PFSK-1 (cell line): Measurements from ENCODE around the gene PPP1R9A.

Experiments used
- FOXP2 ChIP-seq: optimal IDR thresholded peaks from 2 replicates; pipeline ENCODE3; 2011; ENCODE audit warnings: borderline replicate concordance, control low read depth, inconsistent platforms; ENCODE audit not compliant: insufficient read depth; ENCODE audit errors: extremely low read length, extremely low read depth
- POLR2AphosphoS5 ChIP-seq: IDR thresholded peaks from 2 replicates; pipeline ENCODE4 v1.6.1; 2012; ENCODE audit warnings: low read depth, mild to moderate bottlenecking, control low read depth, low read length, moderate library complexity
- SIN3A ChIP-seq: IDR thresholded peaks from 2 replicates; pipeline ENCODE4 v1.6.1; 2012; ENCODE audit warnings: mild to moderate bottlenecking, low read length, moderate library complexity, borderline replicate concordance; ENCODE audit not compliant: insufficient read depth
- TAF1 ChIP-seq: IDR thresholded peaks from 2 replicates; pipeline ENCODE4 v1.6.1; 2012; ENCODE audit warnings: low read length, control low read depth, borderline replicate concordance; ENCODE audit not compliant: insufficient read depth
- TF ChIP-seq, protein P1 (sequence below), 2 experiments: IDR thresholded peaks; 2 replicates each; pipeline versions ENCODE4 v1.6.1 to v1.8.0; 2011 to 2012; ENCODE audit warnings: low read depth in 2 of 2, low read length in 2 of 2, control low read depth in 1 of 2, inconsistent platforms in 1 of 2, mild to moderate bottlenecking in 1 of 2, moderate library complexity in 1 of 2; ENCODE audit not compliant: insufficient read depth in 1 of 2

PPP1R9A gene

DNA sequence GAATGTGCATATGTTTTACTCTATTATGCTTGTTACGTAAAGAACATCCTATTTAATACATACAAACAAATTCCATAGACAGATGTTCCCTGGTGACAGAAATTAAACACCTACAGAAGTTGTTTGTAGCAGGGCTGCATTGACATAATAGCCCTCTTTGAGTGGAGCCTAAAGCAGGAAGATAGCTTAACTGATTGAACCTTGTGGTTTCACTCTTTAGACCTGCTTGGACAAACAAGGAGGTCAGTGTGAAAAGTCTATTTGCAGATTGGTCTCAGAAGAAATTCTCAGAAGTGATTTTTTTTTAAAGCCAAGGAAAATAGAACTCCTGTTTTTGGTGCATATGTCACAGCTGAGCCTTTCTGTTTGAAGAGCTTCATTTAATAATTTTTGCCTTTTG, 121.3 kb downstream of the PPP1R9A start:
- no peak for TF ChIP-seq SIN3A
- no peak for TF ChIP-seq TAF1
- TF ChIP-seq FOXP2: no peak
- TF ChIP-seq POLR2AphosphoS5: no peak

DNA sequence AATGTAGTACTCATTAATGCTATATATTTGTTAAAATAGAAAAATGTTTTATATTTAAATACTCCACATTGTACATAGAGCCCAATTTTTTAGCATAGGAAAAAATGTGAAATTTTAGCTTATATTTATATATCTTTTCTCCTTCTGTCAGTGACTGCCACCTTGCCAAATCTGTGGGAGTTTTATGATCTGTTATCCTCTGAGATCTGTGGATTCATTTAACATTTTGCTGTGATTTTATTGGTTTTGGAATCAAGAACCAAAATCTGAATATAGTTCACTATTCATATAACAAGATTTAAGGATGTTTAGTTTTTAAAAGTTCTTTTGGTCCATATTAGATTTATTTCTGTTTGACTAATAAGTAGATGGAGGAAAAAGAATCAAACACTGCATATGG, 127.9 kb downstream of the PPP1R9A start:
- TF ChIP-seq FOXP2: no peak
- no peak for TF ChIP-seq TAF1
- TF ChIP-seq, protein P1, sequence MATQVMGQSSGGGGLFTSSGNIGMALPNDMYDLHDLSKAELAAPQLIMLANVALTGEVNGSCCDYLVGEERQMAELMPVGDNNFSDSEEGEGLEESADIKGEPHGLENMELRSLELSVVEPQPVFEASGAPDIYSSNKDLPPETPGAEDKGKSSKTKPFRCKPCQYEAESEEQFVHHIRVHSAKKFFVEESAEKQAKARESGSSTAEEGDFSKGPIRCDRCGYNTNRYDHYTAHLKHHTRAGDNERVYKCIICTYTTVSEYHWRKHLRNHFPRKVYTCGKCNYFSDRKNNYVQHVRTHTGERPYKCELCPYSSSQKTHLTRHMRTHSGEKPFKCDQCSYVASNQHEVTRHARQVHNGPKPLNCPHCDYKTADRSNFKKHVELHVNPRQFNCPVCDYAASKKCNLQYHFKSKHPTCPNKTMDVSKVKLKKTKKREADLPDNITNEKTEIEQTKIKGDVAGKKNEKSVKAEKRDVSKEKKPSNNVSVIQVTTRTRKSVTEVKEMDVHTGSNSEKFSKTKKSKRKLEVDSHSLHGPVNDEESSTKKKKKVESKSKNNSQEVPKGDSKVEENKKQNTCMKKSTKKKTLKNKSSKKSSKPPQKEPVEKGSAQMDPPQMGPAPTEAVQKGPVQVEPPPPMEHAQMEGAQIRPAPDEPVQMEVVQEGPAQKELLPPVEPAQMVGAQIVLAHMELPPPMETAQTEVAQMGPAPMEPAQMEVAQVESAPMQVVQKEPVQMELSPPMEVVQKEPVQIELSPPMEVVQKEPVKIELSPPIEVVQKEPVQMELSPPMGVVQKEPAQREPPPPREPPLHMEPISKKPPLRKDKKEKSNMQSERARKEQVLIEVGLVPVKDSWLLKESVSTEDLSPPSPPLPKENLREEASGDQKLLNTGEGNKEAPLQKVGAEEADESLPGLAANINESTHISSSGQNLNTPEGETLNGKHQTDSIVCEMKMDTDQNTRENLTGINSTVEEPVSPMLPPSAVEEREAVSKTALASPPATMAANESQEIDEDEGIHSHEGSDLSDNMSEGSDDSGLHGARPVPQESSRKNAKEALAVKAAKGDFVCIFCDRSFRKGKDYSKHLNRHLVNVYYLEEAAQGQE (IDR thresholded peaks at IDR 0.05; ENCODE audit: insufficient read depth in 1 of 2, low read depth in 2 of 2, low read length in 2 of 2): no peak
- TF ChIP-seq POLR2AphosphoS5: no peak
- TF ChIP-seq SIN3A: no peak

DNA sequence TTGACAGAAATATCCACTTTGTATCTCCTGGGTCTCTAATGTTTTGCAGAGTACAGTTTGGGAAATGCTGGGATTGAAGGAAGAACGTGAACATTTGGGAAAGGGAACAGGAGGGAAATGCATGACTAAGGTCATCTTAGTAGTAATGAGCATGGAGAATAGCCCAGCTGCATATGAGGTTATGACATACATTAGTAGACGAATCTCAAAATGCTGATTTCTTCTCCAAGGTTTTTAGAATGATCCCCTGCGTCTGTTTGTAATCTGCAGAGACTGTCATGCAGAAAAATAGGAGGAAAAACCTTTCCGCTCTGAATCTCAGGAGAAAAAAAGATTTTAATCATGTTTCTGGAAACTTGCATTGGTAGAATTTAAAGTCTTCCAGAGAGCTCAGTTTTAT, 133.6 kb downstream of the PPP1R9A start:
- TF ChIP-seq, protein P1 (IDR thresholded peaks at IDR 0.05; ENCODE audit: insufficient read depth in 1 of 2, low read depth in 2 of 2, low read length in 2 of 2): no peak
- TF ChIP-seq TAF1 (no peak), POLR2AphosphoS5 (no peak), SIN3A (no peak), FOXP2 (no peak)

DNA sequence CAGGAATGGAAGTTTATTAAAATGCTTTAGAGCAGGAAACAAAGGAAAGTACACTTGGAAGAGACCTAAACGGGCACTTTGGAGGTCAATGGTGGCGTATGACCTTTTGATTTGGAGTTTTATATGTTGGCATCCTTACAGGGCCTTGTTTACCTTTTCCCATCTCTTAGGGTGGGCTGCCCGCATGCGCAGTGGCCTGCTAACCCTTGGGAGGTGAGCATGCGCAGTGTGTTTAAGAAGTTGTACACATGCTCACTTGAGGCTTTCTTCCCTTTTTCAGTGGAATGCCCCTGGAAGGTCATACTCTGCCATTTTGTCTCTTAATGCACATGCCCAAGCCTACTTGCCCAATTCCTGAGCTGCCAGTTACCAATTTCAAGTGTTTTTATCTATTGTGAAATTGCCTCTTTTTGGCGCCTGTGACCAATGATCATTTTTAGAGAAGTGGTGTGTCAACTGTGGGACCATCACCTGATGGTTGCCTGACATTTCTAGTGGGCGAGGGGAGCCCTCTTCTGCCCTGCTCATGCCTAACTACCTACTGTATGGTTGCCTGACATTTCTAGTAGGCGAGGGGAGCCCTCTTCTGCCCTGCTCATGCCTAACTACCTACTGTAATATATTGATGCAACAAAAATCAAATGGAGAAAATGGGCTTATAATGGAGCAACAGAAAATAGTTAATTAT, 138.0 kb downstream of the PPP1R9A start:
- TF ChIP-seq, protein P1 (IDR thresholded peaks at IDR 0.05; ENCODE audit: insufficient read depth in 1 of 2, low read depth in 2 of 2, low read length in 2 of 2): no peak
- TF ChIP-seq TAF1 (no peak), POLR2AphosphoS5 (no peak), FOXP2 (no peak), SIN3A (no peak)

DNA sequence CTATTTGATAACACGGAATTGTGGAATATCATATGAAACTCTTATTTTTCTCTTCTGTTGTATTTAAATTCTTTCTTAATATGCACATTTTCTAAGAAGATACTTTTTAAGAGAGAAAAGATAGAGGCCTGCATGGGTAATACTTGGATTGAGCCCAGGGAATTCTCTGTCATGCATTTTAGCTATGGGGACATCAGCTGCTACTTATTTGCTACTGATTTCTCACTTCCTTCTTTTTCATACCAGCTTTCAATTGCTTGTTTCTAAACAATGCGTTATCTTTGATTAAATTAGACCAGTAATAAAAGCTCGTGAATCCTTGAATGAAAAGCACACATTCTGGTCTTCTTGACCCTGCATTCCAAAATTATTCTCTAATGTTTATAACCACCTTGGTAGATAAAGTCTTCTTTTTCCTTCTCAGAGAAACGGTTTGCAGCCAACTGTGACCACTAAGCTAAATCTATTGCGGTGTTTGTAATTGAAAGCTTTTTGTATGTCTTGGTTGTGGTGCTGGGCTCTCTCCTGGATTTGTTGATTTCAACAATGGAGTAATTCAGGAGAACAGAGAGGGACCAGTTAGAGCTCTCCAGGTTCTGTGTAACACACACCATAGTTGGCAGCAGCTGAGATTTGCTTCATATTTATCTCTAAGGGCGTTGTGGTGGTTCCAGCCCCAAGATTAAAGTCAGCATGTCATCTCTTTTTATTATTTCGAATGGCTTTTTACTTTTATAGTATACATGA, 139.3 kb downstream of the PPP1R9A start:
- no peak for TF ChIP-seq FOXP2
- TF ChIP-seq TAF1: no peak
- no peak for TF ChIP-seq POLR2AphosphoS5
- no peak for TF ChIP-seq SIN3A
- TF ChIP-seq, protein P1 (IDR thresholded peaks at IDR 0.05; ENCODE audit: insufficient read depth in 1 of 2, low read depth in 2 of 2, low read length in 2 of 2): no peak
